ENCODE data around the gene PSME2. TPM values are rescaled to one million over a fixed set of nuclear protein-coding genes. Genes with fewer than 3 reads are reported as not detected.

The PSME2 gene
- total and polyA plus RNA-seq, 12 donors = 107 to 752 (median 243) TPM

DNA sequence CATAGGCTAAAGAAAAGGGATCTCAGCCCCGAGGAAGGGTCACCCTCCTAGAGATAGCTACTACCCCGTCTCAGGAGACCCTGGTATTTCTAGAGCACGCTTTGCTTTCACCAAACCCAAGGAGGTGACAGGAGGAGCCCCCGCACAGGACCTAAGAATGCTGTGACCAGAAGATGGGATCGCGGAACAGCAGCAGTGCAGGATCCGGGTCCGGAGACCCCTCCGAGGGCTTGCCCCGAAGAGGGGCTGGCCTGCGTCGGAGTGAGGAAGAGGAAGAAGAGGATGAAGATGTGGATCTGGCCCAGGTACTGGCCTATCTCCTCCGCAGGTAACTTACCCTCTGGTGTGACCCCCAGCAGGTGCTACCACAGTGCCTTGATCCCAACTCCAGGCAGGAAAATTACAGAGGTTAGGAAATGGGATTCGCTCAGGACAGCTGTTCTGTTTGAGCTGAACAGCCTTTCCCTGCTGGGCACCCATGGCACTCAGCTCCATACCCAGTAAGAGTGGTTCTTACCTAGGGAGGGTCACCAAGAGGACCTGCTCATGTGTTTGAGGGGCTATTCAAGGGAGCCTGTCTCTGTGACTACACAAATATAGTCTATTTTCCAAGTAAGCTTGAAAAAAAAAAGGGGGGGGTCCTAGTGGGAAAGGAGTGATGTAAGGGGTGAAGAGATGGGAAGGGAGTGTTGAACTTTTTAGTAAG, 30.8 kb downstream of the PSME2 start:
- Histone ChIP-seq H3K27ac (peak overlapping the region in 4 of 5 donors; percentile 97 to 100 (median 98)), H3K9me3 (replicated peaks in 1 of 3) (no peaks in the 10 kb centered on the region), H3K36me3 (replicated peaks in 1 of 2) (peaks cover 0 to 40% of the 10 kb centered on the region in 2 donors), H3K27me3 (no peaks in the 10 kb centered on the region), H3K4me3 (peak overlapping the region in 3 of 4 donors; percentile 19 to 81 (median 55)), H3K4me1 (replicated peaks in 1 of 2) (peaks cover 19% of the 10 kb centered on the region in 2 donors)
- intact Hi-C loops (cut with DNase I) = no loop called here
- 1 to 2% (median 2%) methylated on average over 9 to 14 of the region's 14 CpGs for WGBS, 4 donors
- peak in 1 of 7 donors; percentile 18 for DNase-seq
- TF ChIP-seq, protein P1, sequence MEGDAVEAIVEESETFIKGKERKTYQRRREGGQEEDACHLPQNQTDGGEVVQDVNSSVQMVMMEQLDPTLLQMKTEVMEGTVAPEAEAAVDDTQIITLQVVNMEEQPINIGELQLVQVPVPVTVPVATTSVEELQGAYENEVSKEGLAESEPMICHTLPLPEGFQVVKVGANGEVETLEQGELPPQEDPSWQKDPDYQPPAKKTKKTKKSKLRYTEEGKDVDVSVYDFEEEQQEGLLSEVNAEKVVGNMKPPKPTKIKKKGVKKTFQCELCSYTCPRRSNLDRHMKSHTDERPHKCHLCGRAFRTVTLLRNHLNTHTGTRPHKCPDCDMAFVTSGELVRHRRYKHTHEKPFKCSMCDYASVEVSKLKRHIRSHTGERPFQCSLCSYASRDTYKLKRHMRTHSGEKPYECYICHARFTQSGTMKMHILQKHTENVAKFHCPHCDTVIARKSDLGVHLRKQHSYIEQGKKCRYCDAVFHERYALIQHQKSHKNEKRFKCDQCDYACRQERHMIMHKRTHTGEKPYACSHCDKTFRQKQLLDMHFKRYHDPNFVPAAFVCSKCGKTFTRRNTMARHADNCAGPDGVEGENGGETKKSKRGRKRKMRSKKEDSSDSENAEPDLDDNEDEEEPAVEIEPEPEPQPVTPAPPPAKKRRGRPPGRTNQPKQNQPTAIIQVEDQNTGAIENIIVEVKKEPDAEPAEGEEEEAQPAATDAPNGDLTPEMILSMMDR (IDR thresholded peaks at IDR 0.05) = no peak
- no peak for TF ChIP-seq POLR2A (IDR thresholded peaks at IDR 0.05)

DNA sequence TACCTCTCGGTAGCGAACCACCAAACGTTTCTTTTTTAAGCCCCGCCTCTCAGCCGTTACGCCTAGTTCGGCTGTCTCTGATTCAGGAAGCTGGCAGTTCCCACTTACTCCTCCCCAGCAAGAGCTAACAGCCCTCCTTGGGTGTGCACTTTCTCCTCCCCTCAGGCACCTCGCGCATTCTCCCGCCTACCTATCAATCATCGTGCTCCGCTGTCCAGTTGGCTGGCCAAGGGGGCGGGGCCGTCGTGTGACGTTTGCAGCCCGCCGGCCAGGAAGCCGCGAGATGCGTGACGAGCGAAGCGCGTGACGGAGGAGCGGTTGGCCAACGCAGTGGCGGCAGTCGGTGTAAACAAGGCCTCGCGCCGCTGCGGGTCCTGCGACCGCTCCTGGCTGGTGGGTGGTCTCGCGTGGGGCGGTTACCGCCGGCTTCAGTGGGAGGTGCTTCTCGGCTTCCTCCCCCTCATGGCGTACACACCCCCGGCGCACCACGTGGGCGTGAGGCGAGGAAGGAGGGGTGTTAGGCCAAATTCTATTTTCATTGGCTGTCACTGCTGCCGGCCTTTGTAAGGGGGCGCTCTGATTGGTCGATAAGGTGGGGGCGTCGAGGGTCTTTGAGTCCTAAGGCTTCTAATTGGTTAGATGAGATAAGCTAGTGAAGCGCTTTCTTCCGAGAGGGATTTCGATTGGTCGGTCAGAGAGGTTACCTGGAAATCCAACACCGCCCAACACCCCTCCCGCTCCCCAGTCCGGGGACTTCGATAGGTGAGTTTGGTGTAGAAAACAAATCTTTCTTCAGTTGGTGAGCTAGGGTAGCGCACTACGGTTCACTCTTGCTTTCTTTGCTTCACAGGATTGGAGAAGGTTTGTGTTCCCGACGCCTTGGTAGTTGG, 31.6 kb downstream of the PSME2 start, which contains the start of the genes DCAF11 and NRL:
TSS of gene DCAF11 (plus strand) at position 246 of the 890 bp plus-strand sequence. CDS start 818 bp downstream, outside the sequence.
TSS of gene NRL (minus strand) at position 418 of the 890 bp plus-strand sequence. CDS start 32,101 bp downstream, outside the sequence.
- Histone ChIP-seq H3K4me1 (replicated peaks in 1 of 2) (peaks cover 19% of the 10 kb centered on the region in 2 donors), H3K9me3 (replicated peaks in 1 of 3) (no peaks in the 10 kb centered on the region), H3K36me3 (replicated peaks in 1 of 2) (peaks cover 0 to 32% of the 10 kb centered on the region in 2 donors), H3K27me3 (no peaks in the 10 kb centered on the region), H3K4me3 (peak within 1 kb of the TSS; percentile 41 to 81 (median 65)), H3K27ac (peak within 1 kb of the TSS; percentile 97 to 100 (median 98))
- peak in 1 of 2 donors; percentile 41 for TF ChIP-seq POLR2A (IDR thresholded peaks at IDR 0.05)
- TF ChIP-seq, protein P1 (IDR thresholded peaks at IDR 0.05) = peak in 1 of 6 experiments; percentile 20
- peak; percentile 99 to 100 (median 99) for DNase-seq
- WGBS, 4 donors = 0 to 1% (median 0%) methylated on average over 21 to 65 of the region's 65 CpGs
- intact Hi-C loops (cut with DNase I) = no loop called here

DNA sequence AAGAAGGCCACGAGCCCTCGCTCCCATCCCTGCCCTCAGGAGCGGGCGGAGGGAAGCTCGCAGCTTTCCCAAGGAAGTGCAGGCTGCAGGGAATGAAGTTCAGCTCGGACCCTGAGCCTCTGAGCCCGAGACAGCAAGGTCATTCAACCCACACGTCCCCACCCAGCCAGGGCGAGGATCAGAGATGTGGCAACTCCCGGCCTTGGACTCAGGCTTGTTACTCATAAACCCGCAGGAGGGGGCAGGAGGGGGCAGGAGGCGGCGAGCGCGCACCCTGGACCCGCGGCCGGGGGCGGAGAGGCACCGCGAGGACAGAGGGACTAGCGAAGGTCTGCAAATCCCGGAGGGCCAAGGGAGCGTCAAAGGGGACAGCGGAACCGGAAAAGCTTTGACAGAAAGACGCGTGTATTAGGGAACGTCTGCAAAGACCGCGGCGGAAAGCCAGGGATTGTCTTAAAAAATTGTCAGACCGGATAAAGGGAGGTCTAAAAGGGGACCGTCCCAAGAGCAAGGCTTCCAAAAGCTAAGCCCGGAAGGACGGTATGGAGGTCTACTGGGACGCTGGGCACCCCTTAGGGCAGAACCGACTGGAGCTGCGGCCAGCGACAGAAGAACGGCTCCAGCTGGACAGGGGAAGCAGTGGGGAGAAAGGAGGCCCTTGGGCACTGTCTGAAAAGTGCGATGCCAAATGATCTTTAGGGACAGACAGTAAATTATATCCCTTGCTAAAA, 32.4 kb downstream of the PSME2 start:
- intact Hi-C loops (cut with DNase I) = no loop called here
- H3K9me3 ChIP-seq (replicated peaks in 1 of 3) = no peaks in the 10 kb centered on the region
- WGBS, 4 donors = 0% methylated on average over 29 to 42 of the region's 42 CpGs

More for the DNA sequence above, 32.4 kb downstream of the PSME2 start:
- DNase-seq = peak; percentile 91 to 98 (median 97)
- TF ChIP-seq, protein P1 (IDR thresholded peaks at IDR 0.05) = peak in 2 of 6 experiments; percentile 4 to 9
- TF ChIP-seq POLR2A (IDR thresholded peaks at IDR 0.05) = peak; percentile 63 to 89
- H3K4me1 ChIP-seq (replicated peaks in 1 of 2) = peaks cover 19 to 22% of the 10 kb centered on the region in 2 donors
- H3K36me3 ChIP-seq (replicated peaks in 1 of 2) = peaks cover 0 to 24% of the 10 kb centered on the region in 2 donors
- peak overlapping the region; percentile 97 to 100 (median 98) for H3K27ac ChIP-seq
- H3K4me3 ChIP-seq = peak overlapping the region in 3 of 4 donors; percentile 51 to 81 (median 75)
- H3K27me3 ChIP-seq = no peaks in the 10 kb centered on the region
